DMS114 treated with DMSO at 0.1 percent for 48 hours (cell line): ENCODE data around the gene MNS1.
"Not testable (repeated sequence)": the region's sequence is repeated elsewhere in the genome, so short reads cannot be mapped to it uniquely, and the experiment has no call there.

ENCODE experiments used
- DNase-seq: peaks from one replicate; lab custom pipeline; 2025; ENCODE audit not compliant: unreplicated experiment; lab: John Stamatoyannopoulos, UW

The MNS1 gene

GRCh38 chr15:56464893-56465520, at the start of gene MNS1:
Gene MNS1 (minus strand): TSS chr15:56465137. CDS start chr15:56464972, 165 bp downstream.
- DNase-seq = peak; percentile 96

DNA sequence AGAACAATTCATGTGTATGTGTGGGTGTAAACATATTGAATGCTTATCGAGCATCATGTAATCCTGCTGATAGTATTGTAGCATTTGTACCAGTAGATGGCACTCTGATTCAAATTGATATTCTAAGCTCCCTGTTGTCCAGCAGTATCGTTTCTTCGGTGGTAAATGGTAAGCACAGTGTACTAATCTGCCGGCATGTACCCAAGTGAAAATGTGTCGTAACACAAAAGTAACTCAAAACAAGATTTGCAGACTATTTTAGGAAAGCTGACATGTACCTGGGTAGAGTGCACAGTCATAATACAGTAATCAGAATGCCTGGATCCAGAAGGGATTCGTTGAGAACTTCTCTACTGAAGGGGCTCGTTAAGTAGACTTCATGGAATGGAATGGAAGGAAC, 31.7 kb upstream of the MNS1 start:
- DNase-seq = peak; percentile 76

DNA sequence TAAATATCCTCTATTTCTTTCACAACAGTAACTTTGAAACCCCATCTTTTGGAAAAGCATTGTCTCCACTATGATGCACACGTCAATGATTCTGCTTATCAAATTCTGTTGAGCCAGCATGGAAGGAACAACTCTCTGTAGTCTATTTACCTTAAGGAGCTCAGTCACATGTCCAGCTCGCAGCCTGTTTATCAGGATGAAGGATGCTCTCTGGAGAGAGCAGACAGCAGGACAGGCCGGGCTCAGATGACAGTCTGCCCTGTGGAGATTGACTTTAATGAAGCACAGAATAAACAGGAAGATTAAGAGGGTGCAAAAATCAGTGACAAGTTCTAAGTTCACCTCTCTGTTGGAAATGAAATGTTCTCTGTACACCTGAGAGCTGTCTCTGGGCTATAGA, 30.6 kb upstream of the MNS1 start:
- DNase-seq = no peak

- DNase-seq = no peak
Observed at GRCh38 chr15:56495053-56495452, 30.1 kb upstream of the MNS1 start.

DNA sequence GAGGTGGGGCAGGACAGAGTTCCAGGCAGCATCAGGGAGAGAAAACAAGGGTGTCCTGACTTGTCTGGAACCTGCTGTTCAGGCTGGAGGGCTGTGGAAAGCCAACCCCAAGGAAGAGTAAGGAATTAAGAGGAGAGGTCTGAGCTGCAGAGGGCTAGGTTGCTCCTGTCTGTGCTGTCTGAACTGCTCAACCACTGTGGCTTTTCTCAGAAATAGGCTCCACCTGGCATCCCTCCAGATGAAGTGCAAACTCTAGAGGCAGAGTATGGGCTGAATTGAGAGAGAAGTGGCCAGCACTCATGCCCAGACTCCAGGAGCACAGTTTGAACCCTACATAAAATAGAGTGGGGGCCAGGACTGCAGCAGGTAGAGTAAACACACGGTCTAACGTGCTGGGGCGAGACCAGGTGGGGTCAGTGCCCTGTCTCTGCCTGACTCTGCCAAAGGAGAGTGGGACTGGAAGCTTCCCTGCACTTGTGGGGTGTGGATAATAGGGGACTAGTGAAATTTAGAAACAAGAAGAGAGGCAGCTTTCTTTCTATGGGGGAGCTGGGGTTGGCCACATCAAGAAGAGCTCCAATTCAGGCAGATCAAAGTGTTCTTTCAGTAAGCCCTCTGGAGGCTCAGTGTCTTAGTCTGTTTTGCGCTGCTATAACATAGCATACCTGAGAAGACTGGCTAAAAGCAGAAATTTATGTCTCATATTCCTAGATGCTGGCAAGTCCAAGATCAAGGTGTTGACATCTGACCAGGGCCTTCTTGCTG, 28.0 kb upstream of the MNS1 start:
- no peak for DNase-seq

GRCh38 chr15:56492236-56492635, 27.3 kb upstream of the MNS1 start:
- DNase-seq = no peak

DNA sequence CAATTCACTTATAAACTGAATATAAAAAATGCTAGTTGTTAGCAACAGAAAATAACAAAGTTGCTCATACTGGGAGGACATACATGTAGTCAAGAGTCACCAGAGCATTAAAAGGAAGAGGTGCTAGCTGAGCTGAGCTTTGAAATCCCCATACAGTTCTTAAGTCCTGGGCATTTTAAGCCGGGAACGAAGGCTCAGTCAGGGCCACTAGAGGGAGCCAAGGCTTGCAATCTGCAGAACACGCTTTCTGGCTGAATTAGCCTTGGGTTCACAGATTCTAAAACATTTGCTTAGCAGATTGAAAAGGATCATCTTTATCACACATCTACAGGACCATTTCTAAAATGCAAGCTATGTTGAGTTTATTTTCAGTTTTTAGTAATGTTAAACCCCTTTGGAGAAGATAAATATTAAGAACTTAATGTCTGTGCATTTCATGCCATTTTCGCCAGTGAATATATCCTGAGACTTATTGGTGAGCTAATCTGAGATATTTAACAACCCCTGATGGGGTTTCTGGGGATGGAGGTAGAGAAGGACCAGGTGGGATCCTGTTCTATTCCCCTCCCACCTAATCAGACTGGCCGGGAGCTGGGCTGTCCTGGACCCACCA, 26.3 kb upstream of the MNS1 start:
- peak; percentile 71 for DNase-seq

- no peak for DNase-seq
Observed at GRCh38 chr15:56490461-56490860, 25.5 kb upstream of the MNS1 start.

- not testable (repeated sequence) for DNase-seq
Observed at GRCh38 chr15:56486206-56486605, 21.3 kb upstream of the MNS1 start.

- not testable (repeated sequence) for DNase-seq
Observed at GRCh38 chr15:56485426-56485825, 20.5 kb upstream of the MNS1 start.

- DNase-seq = no peak
Observed at GRCh38 chr15:56484287-56484686, 19.4 kb upstream of the MNS1 start.

DNA sequence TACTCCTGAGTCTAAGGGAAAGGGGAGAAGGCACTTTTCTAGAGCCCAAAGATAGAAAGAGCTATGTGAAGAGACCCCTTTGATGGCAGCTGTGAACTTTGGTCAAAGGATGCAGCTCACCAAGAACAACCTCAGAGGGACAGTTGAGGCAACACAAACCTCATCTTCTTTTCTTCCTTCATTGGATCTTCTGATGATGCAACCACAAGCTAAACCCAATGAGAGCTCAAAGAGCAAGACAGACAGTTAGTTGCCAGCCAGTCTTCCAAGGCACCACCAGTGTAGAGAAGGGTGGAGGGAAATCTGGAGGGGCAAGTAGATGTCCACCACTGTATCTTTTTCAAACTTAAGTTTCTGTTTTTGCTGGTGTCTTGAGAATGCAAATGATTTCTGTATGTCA, 10.4 kb upstream of the MNS1 start:
- DNase-seq = peak; percentile 3

DNA sequence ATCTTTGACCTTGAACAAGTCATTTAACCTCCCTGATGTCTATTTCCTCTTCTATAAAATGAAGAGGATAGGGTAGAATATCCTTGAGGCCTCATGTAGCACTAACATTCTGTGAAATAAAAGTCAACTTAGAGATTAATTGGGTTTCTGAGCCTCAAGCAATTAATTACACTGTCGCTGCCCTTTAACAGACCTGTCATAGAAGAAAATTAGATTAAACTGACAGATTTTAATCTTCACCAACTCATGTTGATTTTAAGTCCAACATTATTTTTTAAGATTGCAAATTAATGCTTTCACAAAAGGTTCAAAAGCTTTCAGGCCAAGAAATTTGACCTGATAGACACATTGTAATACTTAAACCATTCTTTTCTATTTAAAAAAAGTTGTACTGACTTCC, 8.1 kb upstream of the MNS1 start:
- no peak for DNase-seq

DNA sequence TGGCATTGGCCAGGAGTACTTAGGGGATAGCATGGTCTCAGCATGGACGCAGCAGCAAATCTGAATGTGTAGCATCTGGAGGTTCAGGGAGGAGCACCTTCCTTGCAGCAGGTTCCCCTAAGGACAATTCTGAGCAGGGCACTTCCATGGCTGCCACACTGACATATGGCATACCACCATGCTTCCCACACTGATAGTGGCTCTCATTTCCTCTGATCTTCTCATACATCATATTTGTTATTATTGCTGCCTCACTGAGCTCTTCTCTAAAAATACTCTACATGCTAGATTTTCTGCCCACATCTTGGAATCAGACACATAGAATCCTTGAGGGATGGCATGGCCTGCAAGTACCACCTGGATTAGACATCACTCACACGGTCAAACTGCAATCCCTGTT, 7.3 kb upstream of the MNS1 start:
- no peak for DNase-seq

DNA sequence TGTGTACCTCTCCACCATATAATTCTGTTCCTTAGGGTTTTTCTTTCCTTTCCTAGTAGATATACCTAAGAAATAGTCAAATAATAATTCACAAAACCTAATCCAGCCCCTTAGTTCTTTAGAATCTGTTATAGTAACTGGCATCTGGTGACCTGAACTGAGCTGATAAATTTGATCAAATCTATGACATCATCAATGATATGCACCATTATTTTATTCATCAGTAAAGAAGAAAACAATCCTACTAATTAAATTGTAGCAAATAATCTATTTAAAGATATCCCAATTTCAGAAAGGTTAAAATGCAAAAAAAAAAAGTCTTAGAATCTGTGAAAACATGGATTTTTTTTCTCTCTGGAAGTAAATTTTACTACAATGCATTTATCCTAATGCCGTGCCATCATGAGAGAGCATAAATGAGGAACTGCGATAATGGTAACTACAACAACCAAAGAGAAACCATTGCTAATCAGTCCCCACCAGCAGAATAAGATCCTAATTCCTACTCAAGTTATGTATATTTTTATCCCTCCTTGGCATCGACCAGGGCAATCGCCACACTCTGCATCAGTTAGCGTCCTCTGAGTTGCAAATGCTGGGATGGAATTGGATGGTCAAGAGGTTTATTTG, 6.6 kb upstream of the MNS1 start:
- no peak for DNase-seq

DNA sequence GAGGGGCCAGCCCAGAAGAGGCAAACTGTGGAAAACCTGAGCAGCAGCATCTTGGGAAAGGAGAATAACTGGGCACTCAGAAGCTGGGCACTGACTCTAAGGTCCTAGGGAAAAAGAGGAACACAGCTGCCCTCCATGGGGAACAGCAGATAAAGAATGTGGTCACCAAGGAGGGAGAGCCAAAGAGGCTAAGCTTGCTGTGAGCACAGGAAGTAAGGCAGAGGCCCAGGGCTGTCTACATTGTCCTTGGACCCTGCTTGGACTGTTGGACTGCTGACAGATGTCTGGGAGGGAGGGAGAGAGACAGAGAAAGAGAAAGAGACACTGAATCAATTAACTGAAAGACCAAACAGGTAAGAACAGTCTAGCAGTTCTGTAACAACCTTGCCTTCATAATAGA, 4.5 kb upstream of the MNS1 start:
- no peak for DNase-seq

DNA sequence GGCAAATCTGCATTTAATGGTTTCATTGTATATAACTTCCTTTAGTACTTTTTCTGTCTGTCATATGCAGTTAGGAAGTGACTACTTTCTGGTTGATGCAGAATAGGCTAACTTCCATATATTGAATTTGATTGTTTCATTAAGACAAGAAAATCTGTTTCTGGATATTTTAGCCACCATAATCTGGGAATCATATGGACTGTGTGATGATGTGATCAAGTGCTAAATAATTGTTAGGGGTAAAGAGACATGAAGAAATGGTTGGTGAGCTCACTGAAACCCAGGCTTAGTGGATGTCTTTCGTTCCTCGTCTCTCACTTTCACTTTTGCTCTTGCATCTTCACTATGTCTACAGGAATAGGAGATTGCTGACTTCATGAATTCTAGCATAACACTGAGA, 3.5 kb upstream of the MNS1 start:
- DNase-seq = no peak

DNA sequence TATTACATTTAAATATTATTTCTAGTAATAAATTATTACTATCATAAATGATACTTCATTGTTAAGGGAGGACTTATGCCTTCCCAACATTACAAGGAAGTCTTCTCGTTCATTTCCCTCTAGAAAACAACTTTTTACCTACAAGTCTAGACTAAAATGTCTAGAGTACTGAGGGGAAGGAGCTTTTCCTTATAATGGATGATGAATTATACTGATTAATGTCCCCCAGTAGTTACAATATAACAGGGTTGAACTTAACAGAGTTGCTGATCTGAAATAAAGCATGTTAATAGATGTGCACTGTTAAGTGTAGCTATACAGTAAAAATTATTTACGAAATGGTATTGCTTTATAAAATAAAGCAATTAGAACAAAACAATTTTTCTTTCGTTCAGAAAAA, 2.7 kb upstream of the MNS1 start:
- DNase-seq = no peak

DNA sequence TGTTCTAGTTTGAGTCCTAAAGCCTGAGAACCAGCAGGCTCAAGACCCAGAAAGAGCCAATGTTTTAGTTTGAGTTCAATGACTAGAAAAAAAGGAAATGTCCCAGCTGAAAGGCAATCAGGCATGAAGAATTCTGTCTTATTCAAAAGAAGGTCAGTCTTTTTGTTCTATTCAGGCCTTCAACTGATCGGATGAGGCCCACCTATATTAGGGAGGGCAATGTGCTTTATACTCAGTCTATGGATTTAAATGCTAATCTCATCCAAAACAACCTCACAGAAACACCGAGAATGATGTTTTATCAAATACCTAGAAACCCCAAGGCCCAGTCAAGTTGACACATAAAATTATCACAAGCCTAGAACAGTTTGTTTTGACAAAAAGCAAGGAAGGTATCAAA, 4.0 kb downstream of the MNS1 start:
- no peak for DNase-seq

GRCh38 chr15:56460071-56460470, 4.9 kb downstream of the MNS1 start:
- DNase-seq = peak; percentile 7

- DNase-seq = no peak
Observed at GRCh38 chr15:56459096-56459495, 5.8 kb downstream of the MNS1 start.

DNA sequence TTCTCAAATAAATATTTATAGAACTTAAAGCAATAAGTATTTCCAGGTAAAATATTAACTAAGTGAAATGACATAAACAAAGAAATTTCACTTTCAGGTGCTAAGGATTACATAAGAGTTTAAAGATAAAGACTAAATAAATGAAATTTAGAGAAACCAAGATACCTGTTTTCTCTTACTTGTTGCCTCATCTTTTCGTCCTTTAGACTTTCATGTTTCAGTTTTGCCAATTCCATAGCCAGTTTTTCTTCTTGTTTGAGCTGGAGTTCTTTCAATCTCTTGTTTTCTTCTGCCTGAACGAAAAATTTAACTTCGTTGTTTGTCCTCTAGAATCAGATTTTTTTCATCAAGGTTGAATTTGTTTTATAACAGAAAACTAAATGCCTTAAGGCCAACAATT, 8.7 kb downstream of the MNS1 start:
- no peak for DNase-seq
